ENCODE measurements around the gene GATD1.
A peak's percentile ranks its signal among the peaks of the same experiment; 100 is the strongest.

The GATD1 gene

GRCh38 chr11:778976-779954, 2.0 kb upstream of the GATD1 start:
- DNase-seq, result no peak
- no peaks in the 10 kb centered on the region for H3K27me3 ChIP-seq (ENCODE audit: insufficient read depth, low read depth, severe bottlenecking)
- H3K4me3 ChIP-seq (ENCODE audit: low read depth, low read length), result no peak overlapping the region
- TF ChIP-seq CTCF (IDR thresholded peaks at IDR 0.05; ENCODE audit: low read depth, low read length), result 0 out of 2 replicates have a peak, but pooled peaks have one; percentile 17
- H3K9me3 ChIP-seq (ENCODE audit: severe bottlenecking), result no peaks in the 10 kb centered on the region
- no peak overlapping the region for H3K27ac ChIP-seq
- peaks cover 9% of the 10 kb centered on the region for H3K36me3 ChIP-seq

- H3K27ac ChIP-seq, result peak overlapping the region; percentile 88
- peaks cover 30% of the 10 kb centered on the region for H3K36me3 ChIP-seq
- no peaks in the 10 kb centered on the region for H3K9me3 ChIP-seq (ENCODE audit: severe bottlenecking)
- H3K4me3 ChIP-seq (ENCODE audit: low read depth, low read length), result peak overlapping the region; percentile 76
- no peaks in the 10 kb centered on the region for H3K27me3 ChIP-seq (ENCODE audit: insufficient read depth, low read depth, severe bottlenecking)
- DNase-seq, result peak; percentile 64
- peak; percentile 22; the same call in 1 of the 2 replicates for TF ChIP-seq CTCF (IDR thresholded peaks at IDR 0.05; ENCODE audit: low read depth, low read length)
Observed at GRCh38 chr11:776561-777287, 563 bp downstream of the GATD1 start.

- no peak for TF ChIP-seq CTCF (IDR thresholded peaks at IDR 0.05; ENCODE audit: low read depth, low read length)
Observed at GRCh38 chr11:776263-776560, 1.1 kb downstream of the GATD1 start.

GRCh38 chr11:774873-775592, 2.3 kb downstream of the GATD1 start:
- Histone ChIP-seq H3K4me3 (ENCODE audit: low read depth, low read length) (no peak overlapping the region), H3K27me3 (ENCODE audit: insufficient read depth, low read depth, severe bottlenecking) (no peaks in the 10 kb centered on the region), H3K36me3 (peaks cover 47% of the 10 kb centered on the region), H3K9me3 (ENCODE audit: severe bottlenecking) (no peaks in the 10 kb centered on the region), H3K27ac (no peak overlapping the region)
- TF ChIP-seq CTCF (IDR thresholded peaks at IDR 0.05; ENCODE audit: low read depth, low read length), result no peak
- DNase-seq, result no peak

More at GRCh38 chr11:776263-776560, 1.1 kb downstream of the GATD1 start:
- Histone ChIP-seq H3K36me3 (peaks cover 35% of the 10 kb centered on the region), H3K27ac (peak overlapping the region; percentile 88; the same call in 1 of the 2 replicates), H3K9me3 (ENCODE audit: severe bottlenecking) (no peaks in the 10 kb centered on the region), H3K4me3 (ENCODE audit: low read depth, low read length) (peak overlapping the region; percentile 76), H3K27me3 (ENCODE audit: insufficient read depth, low read depth, severe bottlenecking) (no peaks in the 10 kb centered on the region)
- DNase-seq, result no peak

GRCh38 chr11:773830-774229, 3.5 kb downstream of the GATD1 start:
- H3K4me3 ChIP-seq (ENCODE audit: low read depth, low read length), result no peak overlapping the region
- H3K9me3 ChIP-seq (ENCODE audit: severe bottlenecking), result no peaks in the 10 kb centered on the region
- no peak overlapping the region for H3K27ac ChIP-seq
- H3K36me3 ChIP-seq, result peaks cover 51% of the 10 kb centered on the region
- no peak for DNase-seq
- no peaks in the 10 kb centered on the region for H3K27me3 ChIP-seq (ENCODE audit: insufficient read depth, low read depth, severe bottlenecking)
- TF ChIP-seq CTCF (IDR thresholded peaks at IDR 0.05; ENCODE audit: low read depth, low read length), result no peak
